B cell (primary cell): ENCODE measurements around the gene LIMD2.

Experiments used
- CTCF ChIP-seq: fragments of 200-600 bp; IDR thresholded peaks from one replicate; pipeline ENCODE4 v1.8.0; 2022; ENCODE audit warnings: antibody characterized with exemption, mild to moderate bottlenecking
- EZH2 ChIP-seq: IDR thresholded peaks from 2 replicates; pipeline ENCODE4 v1.6.1; 2012; ENCODE audit warnings: borderline replicate concordance, low read depth, mild to moderate bottlenecking, moderate library complexity, low read length; ENCODE audit not compliant: insufficient read depth, poor library complexity, severe bottlenecking

- TF ChIP-seq CTCF (no peak), EZH2 (no peak)
These were observed 4.0 kb downstream of the LIMD2 start for GRCh38 chr17:63695889-63696288.
